ENCODE measurements around the gene DNHD1. TPM values are rescaled to one million over a fixed set of nuclear protein-coding genes. Genes with fewer than 3 reads are reported as not detected.

Gene DNHD1
- total and polyA plus RNA-seq, 9 of the 15 experiments (the other 6 are each of a cell fraction or from before 2014, with no cell fraction given): 0.82 to 9.7 (median 3.8) TPM

DNA sequence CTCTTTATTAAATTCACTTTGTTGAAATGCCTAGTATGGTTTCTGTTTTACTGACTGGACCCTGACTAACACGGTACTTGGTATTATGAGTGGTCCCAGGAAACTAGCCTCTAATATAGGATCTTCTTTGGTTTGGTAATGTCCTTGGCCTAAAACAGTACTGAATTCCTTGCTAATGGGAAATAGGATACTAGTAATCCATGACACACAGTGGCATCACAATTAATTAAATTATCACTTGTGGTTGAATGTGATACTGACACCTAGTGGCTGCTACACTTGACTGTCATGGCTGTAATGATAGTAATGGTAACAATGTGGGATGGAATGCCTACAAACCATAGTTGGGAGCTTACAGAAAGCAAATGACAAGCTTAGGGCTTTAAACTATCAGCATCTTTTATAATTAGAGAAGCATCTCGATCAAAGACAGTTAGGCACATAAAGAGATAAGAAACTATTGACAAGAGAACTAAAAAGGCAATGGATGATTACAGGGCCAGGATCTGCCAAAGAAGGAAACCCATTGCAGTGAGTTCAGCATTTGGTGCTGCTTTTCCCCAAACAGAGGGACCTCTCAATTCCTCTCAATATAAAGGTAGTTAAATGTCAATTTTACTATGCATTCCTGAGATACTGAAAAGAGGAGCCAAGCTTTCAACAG, 8.6 kb downstream of the DNHD1 start (continued):
- no peak for TF ChIP-seq SIX5 (IDR thresholded peaks at IDR 0.05; ENCODE audit: borderline replicate concordance in 1 of 2, insufficient read depth in 1 of 2, low read depth in 1 of 2, low read length in 2 of 2)
- TF ChIP-seq, protein P1, sequence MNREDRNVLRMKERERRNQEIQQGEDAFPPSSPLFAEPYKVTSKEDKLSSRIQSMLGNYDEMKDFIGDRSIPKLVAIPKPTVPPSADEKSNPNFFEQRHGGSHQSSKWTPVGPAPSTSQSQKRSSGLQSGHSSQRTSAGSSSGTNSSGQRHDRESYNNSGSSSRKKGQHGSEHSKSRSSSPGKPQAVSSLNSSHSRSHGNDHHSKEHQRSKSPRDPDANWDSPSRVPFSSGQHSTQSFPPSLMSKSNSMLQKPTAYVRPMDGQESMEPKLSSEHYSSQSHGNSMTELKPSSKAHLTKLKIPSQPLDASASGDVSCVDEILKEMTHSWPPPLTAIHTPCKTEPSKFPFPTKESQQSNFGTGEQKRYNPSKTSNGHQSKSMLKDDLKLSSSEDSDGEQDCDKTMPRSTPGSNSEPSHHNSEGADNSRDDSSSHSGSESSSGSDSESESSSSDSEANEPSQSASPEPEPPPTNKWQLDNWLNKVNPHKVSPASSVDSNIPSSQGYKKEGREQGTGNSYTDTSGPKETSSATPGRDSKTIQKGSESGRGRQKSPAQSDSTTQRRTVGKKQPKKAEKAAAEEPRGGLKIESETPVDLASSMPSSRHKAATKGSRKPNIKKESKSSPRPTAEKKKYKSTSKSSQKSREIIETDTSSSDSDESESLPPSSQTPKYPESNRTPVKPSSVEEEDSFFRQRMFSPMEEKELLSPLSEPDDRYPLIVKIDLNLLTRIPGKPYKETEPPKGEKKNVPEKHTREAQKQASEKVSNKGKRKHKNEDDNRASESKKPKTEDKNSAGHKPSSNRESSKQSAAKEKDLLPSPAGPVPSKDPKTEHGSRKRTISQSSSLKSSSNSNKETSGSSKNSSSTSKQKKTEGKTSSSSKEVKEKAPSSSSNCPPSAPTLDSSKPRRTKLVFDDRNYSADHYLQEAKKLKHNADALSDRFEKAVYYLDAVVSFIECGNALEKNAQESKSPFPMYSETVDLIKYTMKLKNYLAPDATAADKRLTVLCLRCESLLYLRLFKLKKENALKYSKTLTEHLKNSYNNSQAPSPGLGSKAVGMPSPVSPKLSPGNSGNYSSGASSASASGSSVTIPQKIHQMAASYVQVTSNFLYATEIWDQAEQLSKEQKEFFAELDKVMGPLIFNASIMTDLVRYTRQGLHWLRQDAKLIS (CRISPR knock-in tag; IDR thresholded peaks at IDR 0.05): no peak
- TF ChIP-seq RBM15 (IDR thresholded peaks at IDR 0.05; ENCODE audit: insufficient read depth, low read length): no peak
- no peak for TF ChIP-seq CHD2 (IDR thresholded peaks at IDR 0.05; ENCODE audit: low read depth, low read length)
- TF ChIP-seq NFYB (IDR thresholded peaks at IDR 0.05; ENCODE audit: extremely low read depth, insufficient read length): no peak
- TF ChIP-seq, protein P2, sequence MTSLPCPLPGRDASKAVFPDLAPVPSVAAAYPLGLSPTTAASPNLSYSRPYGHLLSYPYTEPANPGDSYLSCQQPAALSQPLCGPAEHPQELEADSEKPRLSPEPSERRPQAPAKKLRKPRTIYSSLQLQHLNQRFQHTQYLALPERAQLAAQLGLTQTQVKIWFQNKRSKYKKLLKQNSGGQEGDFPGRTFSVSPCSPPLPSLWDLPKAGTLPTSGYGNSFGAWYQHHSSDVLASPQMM (CRISPR knock-in tag; IDR thresholded peaks at IDR 0.05): no peak
- TF ChIP-seq RAD21 (CRISPR knock-in tag; conservative IDR thresholded peaks at IDR 0.05 in 1 of 2, IDR thresholded peaks at IDR 0.05 in 1 of 2): peak; percentile 46 to 69
